8988T (cell line): ENCODE measurements around the gene PITX2.
A peak's percentile ranks its signal among the peaks of the same experiment; 100 is the strongest.
"Not testable (repeated sequence)": the region's sequence is repeated elsewhere in the genome, so short reads cannot be mapped to it uniquely, and the experiment has no call there.

Experiments
- DNase-seq: peaks from one replicate; pipeline ENCODE4 v3.0.0; 2011

Gene PITX2

GRCh38 chr4:110609044-110609750, 13.7 kb downstream of the PITX2 start:
- no peak for DNase-seq

- no peak for DNase-seq
Observed at GRCh38 chr4:110605077-110605476, 17.8 kb downstream of the PITX2 start.

- DNase-seq: no peak
Observed at GRCh38 chr4:110602061-110602460, 20.8 kb downstream of the PITX2 start.

GRCh38 chr4:110597582-110597981, 25.3 kb downstream of the PITX2 start:
- DNase-seq: no peak

GRCh38 chr4:110596431-110596830, 26.4 kb downstream of the PITX2 start:
- no peak for DNase-seq

GRCh38 chr4:110595583-110595982, 27.3 kb downstream of the PITX2 start:
- DNase-seq: no peak

GRCh38 chr4:110589297-110589696, 33.6 kb downstream of the PITX2 start:
- no peak for DNase-seq

GRCh38 chr4:110587666-110588285, 35.1 kb downstream of the PITX2 start:
- DNase-seq: no peak

- DNase-seq: peak; percentile 39
Observed at GRCh38 chr4:110586131-110586850, 36.6 kb downstream of the PITX2 start.

- not testable (repeated sequence) for DNase-seq
Observed at GRCh38 chr4:110576696-110577095, 46.2 kb downstream of the PITX2 start.
